ENCODE results near the gene KNTC1.

- TF ChIP-seq CTCF (IDR thresholded peaks at IDR 0.05; ENCODE audit: control extremely low read depth in 1 of 3, insufficient read depth in 1 of 3, low read depth in 1 of 3, low read length in 3 of 3) (no peak), POLR2A (IDR thresholded peaks at IDR 0.05; ENCODE audit: control extremely low read depth in 1 of 2, low read depth in 2 of 2, low read length in 2 of 2) (no peak), CEBPB (IDR thresholded peaks at IDR 0.05; ENCODE audit: low read depth, low read length) (no peak)
Observed at GRCh38 chr12:122495258-122495657, 31.8 kb upstream of the KNTC1 start.
